Lower lobe of right lung (tissue), 2 donors: ENCODE measurements around the gene C4BPB. TPM values are rescaled to one million over a fixed set of nuclear protein-coding genes. Genes with fewer than 3 reads are reported as not detected.

Source experiments
- ATAC-seq, 2 donors: fragments of 200-7000 bp; cut with Tn5 transposase; one replicate each; pipeline ENCODE4 v1.9.1; 2020 to 2022; ENCODE audit warnings: mild to moderate bottlenecking in 2 of 2, moderate library complexity in 2 of 2
- DNase-seq: peaks from one replicate; pipeline ENCODE4 v3.0.0-alpha.2; 2020
- H3K27ac ChIP-seq: fragments of 200-600 bp; one replicate; pipeline ENCODE4 v1.8.0; 2022
- H3K27me3 ChIP-seq: fragments of 200-600 bp; one replicate; pipeline ENCODE4 v1.8.0; 2022; ENCODE audit warnings: low read depth
- H3K36me3 ChIP-seq: fragments of 200-600 bp; one replicate; pipeline ENCODE4 v1.8.0; 2022; ENCODE audit warnings: mild to moderate bottlenecking
- H3K4me1 ChIP-seq: fragments of 200-600 bp; one replicate; pipeline ENCODE4 v1.8.0; 2022
- H3K4me3 ChIP-seq: fragments of 200-600 bp; one replicate; pipeline ENCODE4 v1.8.0; 2022; ENCODE audit warnings: mild to moderate bottlenecking
- H3K9me3 ChIP-seq: fragments of 200-600 bp; one replicate; pipeline ENCODE4 v1.8.0; 2022
- CTCF ChIP-seq: fragments of 200-600 bp; IDR thresholded peaks from one replicate; pipeline ENCODE4 v1.8.0; 2022; ENCODE audit warnings: antibody characterized with exemption, mild to moderate bottlenecking
- intact Hi-C: fragments of 100-400 bp; cut with DNase I; formaldehyde crosslinking; loops from one replicate; pipeline ENCODE4 v1.11.0; 2022
- total RNA-seq: library from RNA; stranded (reverse); fragmentation: NEBNext Ultra II Directional; extraction: Animal tissue kit (Norgen Biotek cat#: 25700); gene quantifications from one replicate; pipeline ENCODE4 v1.2.1, GENCODE V29; 2021
- donor health status: DM: no; HTN: yes; CAD: no; lungs with severe emphysema.

Gene C4BPB
- total RNA-seq, 1 donor from 2014 or later, result 10.4 TPM

DNA sequence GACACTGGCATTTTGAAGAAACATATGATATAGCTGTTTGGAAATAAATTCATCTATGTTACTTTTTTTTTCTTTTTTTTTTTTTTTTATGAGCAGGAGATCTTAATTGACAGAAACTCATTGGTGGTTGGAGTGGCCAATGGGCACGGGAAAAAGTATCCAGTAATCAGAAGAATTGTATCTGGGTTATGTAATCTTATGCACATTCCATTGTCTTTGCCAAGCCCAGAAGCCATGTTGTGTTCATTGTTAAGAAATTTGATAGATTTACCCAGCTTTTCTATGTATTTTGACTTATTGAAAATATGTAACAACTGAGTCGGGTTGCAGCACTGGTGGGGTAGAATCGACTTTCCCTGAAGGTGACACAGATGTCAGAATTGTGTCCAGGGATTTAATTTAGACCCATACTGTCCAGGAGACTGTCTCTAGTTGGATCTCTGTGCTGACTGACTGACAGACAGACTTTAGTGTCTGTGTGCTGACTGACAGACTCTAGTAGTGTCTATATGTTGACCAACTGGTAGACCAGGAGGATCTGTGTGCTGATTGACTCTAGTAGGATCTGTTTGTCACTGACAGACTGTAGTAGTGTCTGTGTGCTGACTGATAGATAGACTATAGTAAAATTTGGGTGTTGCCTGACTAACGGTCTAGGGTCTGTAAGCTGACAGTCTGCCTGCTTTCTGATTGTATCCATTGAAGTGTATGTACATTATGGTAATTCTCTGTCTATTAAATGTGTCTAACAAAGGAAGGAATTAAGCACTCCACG lies 12.3 kb upstream of the C4BPB start:
- H3K4me1 ChIP-seq, result peaks cover 6% of the 10 kb centered on the region
- no peak for TF ChIP-seq CTCF
- peaks cover 37% of the 10 kb centered on the region for H3K36me3 ChIP-seq
- ATAC-seq, result no peak
- no peak for DNase-seq
- no peak overlapping the region for H3K27ac ChIP-seq
- intact Hi-C loops, result no loop called here
- H3K9me3 ChIP-seq, result no peaks in the 10 kb centered on the region
- H3K4me3 ChIP-seq, result no peak overlapping the region
- no peaks in the 10 kb centered on the region for H3K27me3 ChIP-seq

GRCh38 chr1:207077012-207077411 lies 11.6 kb upstream of the C4BPB start:
- Histone ChIP-seq H3K4me3 (no peak overlapping the region), H3K27me3 (no peaks in the 10 kb centered on the region), H3K4me1 (peaks cover 6% of the 10 kb centered on the region), H3K9me3 (no peaks in the 10 kb centered on the region), H3K27ac (no peak overlapping the region), H3K36me3 (peaks cover 31% of the 10 kb centered on the region)
- no peak for ATAC-seq
- DNase-seq, result no peak
- no peak for TF ChIP-seq CTCF
- intact Hi-C loops, result no loop called here

DNA sequence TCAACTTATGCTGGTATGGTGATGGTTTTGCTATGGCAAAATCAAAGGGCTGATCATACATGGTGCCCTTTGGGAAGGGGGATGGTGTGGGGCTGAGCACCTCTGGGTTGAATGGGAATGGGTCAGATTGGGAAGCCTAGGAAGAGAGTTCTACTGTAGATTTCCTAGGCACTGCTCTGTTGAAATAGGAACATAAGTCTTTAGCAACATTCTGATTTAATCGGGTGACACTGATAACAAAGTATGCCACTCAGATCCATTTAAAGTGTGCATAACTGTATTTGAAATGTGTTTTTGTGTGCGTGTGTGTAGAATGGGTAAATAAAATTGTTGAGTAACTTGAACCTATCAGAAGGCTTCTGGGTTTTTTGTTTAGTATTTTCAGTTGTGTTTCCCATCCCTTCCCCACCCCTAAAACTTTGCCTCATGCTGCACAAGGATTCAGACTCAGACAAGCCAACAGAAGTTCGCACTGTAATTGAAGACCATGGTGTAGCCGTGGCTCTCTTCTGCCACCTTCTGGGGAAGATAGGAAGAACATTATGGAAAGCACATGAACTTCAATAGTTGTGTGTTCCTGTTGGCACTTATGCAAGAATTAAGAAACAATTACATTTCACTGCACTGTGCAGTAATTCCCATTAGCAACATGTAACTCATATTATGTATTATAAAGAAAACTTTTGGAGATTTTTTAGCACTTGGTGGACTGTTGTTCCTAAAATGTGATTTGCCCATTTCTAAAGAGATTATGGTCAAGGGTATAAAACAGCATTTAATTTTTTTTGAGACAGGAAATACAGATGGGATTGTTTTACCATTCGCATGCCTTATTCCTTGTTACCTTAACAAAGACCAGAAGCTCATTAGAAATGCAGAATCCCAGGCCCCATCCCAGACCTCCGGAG lies 10.9 kb upstream of the C4BPB start:
- no peak for DNase-seq

GRCh38 chr1:207078578-207079132 lies 10.0 kb upstream of the C4BPB start:
- no peak overlapping the region for H3K4me3 ChIP-seq
- no peak for TF ChIP-seq CTCF
- intact Hi-C loops, result no loop called here
- H3K27me3 ChIP-seq, result no peaks in the 10 kb centered on the region
- H3K27ac ChIP-seq, result no peak overlapping the region
- no peak for ATAC-seq
- H3K9me3 ChIP-seq, result no peaks in the 10 kb centered on the region
- peaks cover 18% of the 10 kb centered on the region for H3K36me3 ChIP-seq
- peaks cover 9% of the 10 kb centered on the region for H3K4me1 ChIP-seq
- no peak for DNase-seq

More for the DNA sequence above, 10.9 kb upstream of the C4BPB start:
- Histone ChIP-seq H3K4me1 (peaks cover 6% of the 10 kb centered on the region), H3K27ac (no peak overlapping the region), H3K36me3 (peaks cover 24% of the 10 kb centered on the region), H3K27me3 (no peaks in the 10 kb centered on the region), H3K9me3 (no peaks in the 10 kb centered on the region), H3K4me3 (no peak overlapping the region)
- intact Hi-C loops, result no loop called here
- peak; percentile 84 for TF ChIP-seq CTCF
- peak; percentile 91 to 95 for ATAC-seq

GRCh38 chr1:207079706-207080241 lies 8.9 kb upstream of the C4BPB start:
- no peak for DNase-seq
- Histone ChIP-seq H3K27ac (no peak overlapping the region), H3K27me3 (no peaks in the 10 kb centered on the region), H3K36me3 (peaks cover 18% of the 10 kb centered on the region), H3K9me3 (no peaks in the 10 kb centered on the region), H3K4me1 (peaks cover 21% of the 10 kb centered on the region), H3K4me3 (no peak overlapping the region)
- intact Hi-C loops, result loop anchor here (10.0 kb wide), 1 partner anchor 325 kb away; no protein-coding TSS in a partner anchor
- no peak for TF ChIP-seq CTCF
- peak; percentile 34 to 37 for ATAC-seq
